CD14-positive monocyte (primary cell): ENCODE measurements around the gene ATP4B. TPM values are rescaled to one million over a fixed set of nuclear protein-coding genes. Genes with fewer than 3 reads are reported as not detected.

ENCODE experiments used
- DNase-seq, 3 donors: peaks; one replicate each; pipeline ENCODE4 v3.0.0-alpha.2; 2011 to 2022
- H2AFZ ChIP-seq: 2 replicates; pipeline ENCODE4 v1.6.0; 2012; ENCODE audit warnings: mild to moderate bottlenecking, low read depth, low read length, inconsistent platforms; ENCODE audit not compliant: insufficient read depth, poor library complexity, severe bottlenecking
- H3K27ac ChIP-seq, 2 donors: 1 replicate in 1 of 2; 2 replicates in 1 of 2; pipeline ENCODE4 v1.5.1; 2012 to 2013; ENCODE audit warnings: low read length in 2 of 2, control low read depth in 1 of 2, inconsistent platforms in 1 of 2, low read depth in 1 of 2, mild to moderate bottlenecking in 1 of 2
- H3K27me3 ChIP-seq, 2 donors: one replicate each; pipeline versions ENCODE4 v1.6.0 to v1.6.1; 2011 to 2013; ENCODE audit warnings: low read length in 2 of 2; ENCODE audit not compliant: control insufficient read depth in 2 of 2, insufficient read depth in 2 of 2
- H3K36me3 ChIP-seq, 2 donors: replicated peaks in 1 of 2; 1 replicate in 1 of 2; 2 replicates in 1 of 2; pipeline versions ENCODE4 v1.5.1 to v1.6.1; 2012 to 2013; ENCODE audit warnings: low read length in 2 of 2, control low read depth in 1 of 2, inconsistent platforms in 1 of 2, mild to moderate bottlenecking in 1 of 2; ENCODE audit not compliant: insufficient read depth in 2 of 2, control insufficient read depth in 1 of 2
- H3K4me1 ChIP-seq, 2 donors: 1 replicate in 1 of 2; 2 replicates in 1 of 2; pipeline versions ENCODE4 v1.5.1 to v1.6.1; 2012 to 2013; ENCODE audit warnings: low read length in 2 of 2, control low read depth in 1 of 2, inconsistent platforms in 1 of 2, mild to moderate bottlenecking in 1 of 2, moderate library complexity in 1 of 2; ENCODE audit not compliant: insufficient read depth in 2 of 2, control insufficient read depth in 1 of 2
- H3K4me2 ChIP-seq: replicated peaks from 2 replicates; pipeline ENCODE3; 2012; ENCODE audit warnings: low read length, moderate library complexity, mild to moderate bottlenecking; ENCODE audit not compliant: poor library complexity, severe bottlenecking; ENCODE audit errors: extremely low read depth
- H3K4me3 ChIP-seq, 3 experiments: fragments of 200-600 bp in 1 of 3; sonication (generic) in 1 of 3; replicated peaks in 1 of 3; 1 replicate in 2 of 3; 2 replicates in 1 of 3; pipeline ENCODE4 v1.5.1; 2011 to 2013; ENCODE audit warnings: low read length in 3 of 3, mild to moderate bottlenecking in 3 of 3, control low read depth in 2 of 3, low read depth in 2 of 3, inconsistent platforms in 1 of 3, moderate library complexity in 1 of 3
- H3K79me2 ChIP-seq: 2 replicates; pipeline ENCODE4 v1.6.0; 2012; ENCODE audit warnings: mild to moderate bottlenecking, control low read depth, inconsistent platforms, low read length, moderate library complexity; ENCODE audit not compliant: insufficient read depth
- H3K9ac ChIP-seq: 2 replicates; pipeline ENCODE4 v1.6.0; 2017; ENCODE audit warnings: low read length, mild to moderate bottlenecking; ENCODE audit not compliant: insufficient read depth, poor library complexity, severe bottlenecking
- H3K9me3 ChIP-seq, 2 donors: replicated peaks in 1 of 2; 1 replicate in 1 of 2; 2 replicates in 1 of 2; pipeline versions ENCODE4 v1.5.1 to v1.6.1; 2012 to 2013; ENCODE audit warnings: low read length in 2 of 2, control low read depth in 1 of 2; ENCODE audit not compliant: control insufficient read depth in 1 of 2, insufficient read depth in 1 of 2
- H4K20me1 ChIP-seq: 2 replicates; pipeline ENCODE4 v1.6.0; 2012; ENCODE audit warnings: mild to moderate bottlenecking, low read length, control low read depth, moderate library complexity; ENCODE audit not compliant: insufficient read depth
- H3K27ac Mint-ChIP-seq, 7 donors: one replicate each; pipeline ENCODE4 v1.8.0; 2020; ENCODE audit warnings: mild to moderate bottlenecking in 7 of 7, mixed read lengths in 7 of 7, moderate library complexity in 6 of 7, inconsistent platforms in 2 of 7
- H3K27me3 Mint-ChIP-seq, 3 donors: one replicate each; pipeline ENCODE4 v1.8.0; 2021 to 2022; ENCODE audit warnings: low read depth in 3 of 3, mild to moderate bottlenecking in 3 of 3, mixed read lengths in 3 of 3, moderate library complexity in 3 of 3, inconsistent platforms in 1 of 3
- H3K36me3 Mint-ChIP-seq, 2 donors: one replicate each; pipeline ENCODE4 v1.8.0; 2020; ENCODE audit warnings: mixed read lengths in 2 of 2, inconsistent platforms in 1 of 2, mild to moderate bottlenecking in 1 of 2
- H3K4me1 Mint-ChIP-seq: one replicate; pipeline ENCODE4 v1.8.0; 2020; ENCODE audit warnings: mild to moderate bottlenecking, mixed read lengths
- H3K4me3 Mint-ChIP-seq, 2 donors: one replicate each; pipeline ENCODE4 v1.8.0; 2020; ENCODE audit warnings: mild to moderate bottlenecking in 2 of 2, mixed read lengths in 2 of 2, moderate library complexity in 1 of 2
- H3K9me3 Mint-ChIP-seq, 7 donors: one replicate each; pipeline ENCODE4 v1.8.0; 2020 to 2022; ENCODE audit warnings: mixed read lengths in 7 of 7, mild to moderate bottlenecking in 6 of 7, moderate library complexity in 6 of 7, inconsistent platforms in 2 of 7
- CTCF ChIP-seq: fragments of 200-600 bp; IDR thresholded peaks from one replicate; pipeline ENCODE4 v1.8.0; 2022; ENCODE audit warnings: antibody characterized with exemption, mild to moderate bottlenecking
- WGBS: methylation state at CpG from one replicate; pipeline ENCODE4 v1.1.5; 2013; ENCODE audit warnings: missing lambda C conversion rate; ENCODE audit not compliant: insufficient coverage; 5-methylcytosine and 5-hydroxymethylcytosine counted together
- intact Hi-C, 2 donors: fragments of 100-400 bp; cut with micrococcal nuclease; formaldehyde crosslinking; loops; one replicate each; pipeline versions ENCODE4 v1.15.0 to v1.15.1; 2023
- polyA plus RNA-seq, 3 donors: library from polyadenylated mRNA; depleted of rRNA in 1 of 3; unstranded in 2 of 3; stranded (reverse) in 1 of 3; fragments of 300-500 nt in 2 of 3; fragments of >200 nt in 1 of 3; fragmentation: Illumina TruSeq in 2 of 3; gene quantifications; 1 replicate in 2 of 3; 2 replicates in 1 of 3; pipeline ENCODE4 v1.2.3, GENCODE V29; 2012 to 2021

Gene ATP4B
- polyA plus RNA-seq, 3 donors = not detected

- DNase-seq = no peak
- no peaks in the 10 kb centered on the region for H4K20me1 ChIP-seq
- Mint-ChIP-seq H3K4me3 (no peak overlapping the region), H3K27ac (peak overlapping the region; percentile 78 to 98 (median 96)), H3K36me3 (peaks cover 30 to 46% of the 10 kb centered on the region in 2 donors), H3K4me1 (peaks cover 44% of the 10 kb centered on the region), H3K9me3 (peaks cover 0 to 6% (median 0%) of the 10 kb centered on the region in 7 donors), H3K27me3 (no peaks in the 10 kb centered on the region)
- no peak for TF ChIP-seq CTCF
- 87% methylated on average over 16 of the region's 22 CpGs for WGBS
- no peak overlapping the region for H3K4me2 ChIP-seq
- no peaks in the 10 kb centered on the region for H3K27me3 ChIP-seq
- peaks cover 28 to 34% of the 10 kb centered on the region in 2 donors for H3K4me1 ChIP-seq
- peaks cover 97% of the 10 kb centered on the region for H3K79me2 ChIP-seq
- H3K9ac ChIP-seq = no peak overlapping the region
- no peak overlapping the region for H3K4me3 ChIP-seq
- H3K36me3 ChIP-seq = peaks cover 22 to 40% of the 10 kb centered on the region in 2 donors
- no peaks in the 10 kb centered on the region for H3K9me3 ChIP-seq
- peak overlapping the region; percentile 83 to 90 for H3K27ac ChIP-seq
- H2AFZ ChIP-seq = no peak overlapping the region
- intact Hi-C loops = no loop called here
Measured at GRCh38 chr13:113608967-113609533, 48.9 kb downstream of the ATP4B start.

GRCh38 chr13:113607889-113608635 lies 49.9 kb downstream of the ATP4B start:
- Histone ChIP-seq H3K4me3 (peak overlapping the region in 2 of 3 experiments; percentile 4 to 48), H3K27me3 (no peaks in the 10 kb centered on the region), H3K27ac (peak overlapping the region; percentile 83 to 90), H3K79me2 (peaks cover 97% of the 10 kb centered on the region), H3K9ac (peak overlapping the region; percentile 61), H3K4me1 (peaks cover 28 to 31% of the 10 kb centered on the region in 2 donors), H3K9me3 (no peaks in the 10 kb centered on the region), H3K36me3 (peaks cover 22 to 36% of the 10 kb centered on the region in 2 donors), H4K20me1 (no peaks in the 10 kb centered on the region), H3K4me2 (peak overlapping the region; percentile 59), H2AFZ (no peak overlapping the region)
- intact Hi-C loops = no loop called here
- H3K36me3 Mint-ChIP-seq = peaks cover 30 to 46% of the 10 kb centered on the region in 2 donors
- DNase-seq = no peak
- H3K4me3 Mint-ChIP-seq = peak overlapping the region; percentile 59 to 76
- H3K4me1 Mint-ChIP-seq = peaks cover 44% of the 10 kb centered on the region
- peaks cover 0 to 6% (median 0%) of the 10 kb centered on the region in 7 donors for H3K9me3 Mint-ChIP-seq
- TF ChIP-seq CTCF = no peak
- H3K27me3 Mint-ChIP-seq = no peaks in the 10 kb centered on the region
- 68% methylated on average over 23 of the region's 25 CpGs for WGBS
- peak overlapping the region; percentile 96 to 98 (median 97) for H3K27ac Mint-ChIP-seq
